Stimulated activated CD8-positive, alpha-beta memory T cell treated with anti-CD3 and anti-CD28 coated beads, Interleukin-12 subunit alpha, Interleukin-12 subunit beta, amount 100 ng/mL, for 24 hours (primary cell): ENCODE results near the gene PCDHGB7.
"Not testable (repeated sequence)": the region's sequence is repeated elsewhere in the genome, so short reads cannot be mapped to it uniquely, and the experiment has no call there.

Experiments used
- DNase-seq: peaks from one replicate; pipeline ENCODE4 v3.0.0-alpha.2; 2020; ENCODE audit errors: extremely low read depth

Gene PCDHGB7

DNA sequence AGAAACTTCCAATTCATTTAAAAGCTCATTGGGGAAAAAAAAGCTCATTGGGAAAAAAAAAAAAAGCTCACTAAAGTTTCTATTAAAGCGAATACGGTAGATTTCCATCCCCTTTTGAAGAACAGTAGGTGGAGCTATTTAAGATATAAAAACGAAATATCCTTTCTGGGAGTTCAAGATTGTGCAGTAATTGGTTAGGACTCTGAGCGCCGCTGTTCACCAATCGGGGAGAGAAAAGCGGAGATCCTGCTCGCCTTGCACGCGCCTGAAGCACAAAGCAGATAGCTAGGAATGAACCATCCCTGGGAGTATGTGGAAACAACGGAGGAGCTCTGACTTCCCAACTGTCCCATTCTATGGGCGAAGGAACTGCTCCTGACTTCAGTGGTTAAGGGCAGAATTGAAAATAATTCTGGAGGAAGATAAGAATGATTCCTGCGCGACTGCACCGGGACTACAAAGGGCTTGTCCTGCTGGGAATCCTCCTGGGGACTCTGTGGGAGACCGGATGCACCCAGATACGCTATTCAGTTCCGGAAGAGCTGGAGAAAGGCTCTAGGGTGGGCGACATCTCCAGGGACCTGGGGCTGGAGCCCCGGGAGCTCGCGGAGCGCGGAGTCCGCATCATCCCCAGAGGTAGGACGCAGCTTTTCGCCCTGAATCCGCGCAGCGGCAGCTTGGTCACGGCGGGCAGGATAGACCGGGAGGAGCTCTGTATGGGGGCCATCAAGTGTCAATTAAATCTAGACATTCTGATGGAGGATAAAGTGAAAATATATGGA, 13.0 kb downstream of the PCDHGB7 start, which contains the start of gene PCDHGA12:
Gene PCDHGA12, plus strand, starts transcription at position 176 of the 782 bp plus-strand sequence. Its CDS starts 253 bp downstream, at position 429.
- no peak for DNase-seq

DNA sequence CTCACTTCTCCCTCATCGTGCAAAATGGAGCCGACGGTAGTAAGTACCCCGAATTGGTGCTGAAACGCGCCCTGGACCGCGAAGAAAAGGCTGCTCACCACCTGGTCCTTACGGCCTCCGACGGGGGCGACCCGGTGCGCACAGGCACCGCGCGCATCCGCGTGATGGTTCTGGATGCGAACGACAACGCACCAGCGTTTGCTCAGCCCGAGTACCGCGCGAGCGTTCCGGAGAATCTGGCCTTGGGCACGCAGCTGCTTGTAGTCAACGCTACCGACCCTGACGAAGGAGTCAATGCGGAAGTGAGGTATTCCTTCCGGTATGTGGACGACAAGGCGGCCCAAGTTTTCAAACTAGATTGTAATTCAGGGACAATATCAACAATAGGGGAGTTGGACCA, 13.8 kb downstream of the PCDHGB7 start:
- DNase-seq = no peak

DNA sequence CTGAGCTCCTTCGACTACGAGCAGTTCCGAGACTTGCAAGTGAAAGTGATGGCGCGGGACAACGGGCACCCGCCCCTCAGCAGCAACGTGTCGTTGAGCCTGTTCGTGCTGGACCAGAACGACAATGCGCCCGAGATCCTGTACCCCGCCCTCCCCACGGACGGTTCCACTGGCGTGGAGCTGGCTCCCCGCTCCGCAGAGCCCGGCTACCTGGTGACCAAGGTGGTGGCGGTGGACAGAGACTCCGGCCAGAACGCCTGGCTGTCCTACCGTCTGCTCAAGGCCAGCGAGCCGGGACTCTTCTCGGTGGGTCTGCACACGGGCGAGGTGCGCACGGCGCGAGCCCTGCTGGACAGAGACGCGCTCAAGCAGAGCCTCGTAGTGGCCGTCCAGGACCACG, 14.8 kb downstream of the PCDHGB7 start:
- DNase-seq = not testable (repeated sequence)

DNA sequence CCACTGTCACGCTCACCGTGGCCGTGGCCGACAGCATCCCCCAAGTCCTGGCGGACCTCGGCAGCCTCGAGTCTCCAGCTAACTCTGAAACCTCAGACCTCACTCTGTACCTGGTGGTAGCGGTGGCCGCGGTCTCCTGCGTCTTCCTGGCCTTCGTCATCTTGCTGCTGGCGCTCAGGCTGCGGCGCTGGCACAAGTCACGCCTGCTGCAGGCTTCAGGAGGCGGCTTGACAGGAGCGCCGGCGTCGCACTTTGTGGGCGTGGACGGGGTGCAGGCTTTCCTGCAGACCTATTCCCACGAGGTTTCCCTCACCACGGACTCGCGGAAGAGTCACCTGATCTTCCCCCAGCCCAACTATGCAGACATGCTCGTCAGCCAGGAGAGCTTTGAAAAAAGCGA, 15.2 kb downstream of the PCDHGB7 start:
- not testable (repeated sequence) for DNase-seq

DNA sequence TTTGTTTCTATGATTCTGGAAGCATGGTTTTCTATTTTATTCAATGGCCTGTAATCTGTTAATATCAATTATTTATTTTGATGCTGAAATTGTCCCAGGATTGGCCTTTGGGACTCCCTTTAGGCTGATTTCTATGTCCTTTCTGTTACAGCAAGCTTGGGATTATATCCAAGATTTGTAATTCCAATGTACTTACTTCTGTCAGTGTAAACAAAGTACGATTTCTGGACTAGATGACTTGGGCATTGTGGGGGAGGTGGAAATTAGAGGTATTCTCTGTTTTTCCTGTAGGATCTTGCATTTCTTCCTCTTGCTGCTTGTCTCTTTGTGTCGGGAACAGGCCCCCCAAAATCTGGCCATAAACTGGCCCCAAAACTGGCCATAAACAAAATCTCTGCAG, 16.5 kb downstream of the PCDHGB7 start:
- no peak for DNase-seq

DNA sequence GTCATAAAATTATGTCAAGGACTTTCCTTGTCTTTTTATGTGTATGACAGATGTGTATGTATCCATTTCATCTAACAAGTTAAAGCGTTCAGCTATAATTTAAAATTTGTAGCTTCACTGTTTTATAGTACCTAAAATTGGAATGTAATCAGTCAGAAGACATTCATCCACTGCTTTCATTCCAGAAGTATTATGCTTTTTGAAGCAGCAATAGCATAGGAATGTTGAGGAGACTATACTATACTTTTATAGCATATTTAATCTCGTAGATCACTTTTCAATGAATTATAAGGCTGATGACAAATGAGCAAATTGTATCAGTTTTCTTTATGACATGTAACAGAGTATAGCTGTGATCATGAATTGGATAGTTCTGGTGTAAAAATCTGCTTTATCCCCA, 19.7 kb downstream of the PCDHGB7 start:
- no peak for DNase-seq

DNA sequence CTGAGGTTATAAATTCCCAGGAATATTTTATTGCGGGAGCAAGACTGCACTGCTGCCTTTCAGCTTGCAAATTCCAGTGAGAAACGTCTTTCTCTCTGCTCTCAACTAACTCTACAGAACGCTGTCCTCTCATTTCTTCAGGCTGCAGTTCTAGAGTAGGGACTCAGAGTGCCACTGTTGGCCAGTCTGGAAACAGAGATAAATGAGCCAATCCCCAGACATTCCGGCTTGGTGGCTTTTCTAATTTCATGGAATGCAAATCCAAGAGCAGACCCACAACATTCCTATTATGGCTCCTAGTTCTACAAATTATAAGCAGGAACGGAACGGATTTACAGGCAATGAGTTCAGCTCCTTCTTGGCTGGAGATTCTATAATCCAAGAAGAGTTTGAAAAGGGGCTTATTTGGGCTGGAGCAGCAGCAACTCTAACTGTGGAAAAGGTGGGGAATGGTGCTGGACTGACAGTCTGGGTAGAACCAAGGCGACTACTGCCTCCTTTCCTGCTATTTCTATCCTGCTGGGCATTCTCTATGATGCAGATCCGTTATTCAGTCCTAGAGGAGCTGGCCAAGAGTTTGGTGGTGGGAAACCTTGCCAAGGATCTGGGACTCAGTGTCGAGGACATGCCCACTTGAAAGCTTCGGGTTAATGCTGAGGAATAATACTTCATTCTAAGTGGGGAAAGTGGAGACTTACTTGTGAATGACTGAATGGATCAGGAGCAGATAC, 22.1 kb downstream of the PCDHGB7 start:
- DNase-seq = no peak

DNA sequence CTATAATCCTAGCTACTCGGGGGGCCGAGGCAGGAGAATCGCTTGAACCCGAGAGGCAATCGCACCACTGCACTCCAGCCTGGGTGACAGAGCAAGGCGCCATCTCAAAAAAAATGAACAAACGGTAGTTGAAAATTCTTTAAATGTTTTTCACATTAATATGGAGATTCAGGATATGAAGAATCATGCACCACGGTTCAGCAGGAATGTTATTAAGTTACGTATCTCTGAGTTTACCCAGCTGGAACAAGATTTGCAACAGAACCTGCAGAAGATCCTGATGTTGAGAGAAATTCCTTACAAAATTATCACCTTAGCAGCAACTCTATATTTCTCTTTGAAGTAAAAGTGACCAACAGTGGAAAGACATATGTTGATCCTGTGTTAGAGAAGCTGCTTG, 22.9 kb downstream of the PCDHGB7 start:
- DNase-seq = no peak

DNA sequence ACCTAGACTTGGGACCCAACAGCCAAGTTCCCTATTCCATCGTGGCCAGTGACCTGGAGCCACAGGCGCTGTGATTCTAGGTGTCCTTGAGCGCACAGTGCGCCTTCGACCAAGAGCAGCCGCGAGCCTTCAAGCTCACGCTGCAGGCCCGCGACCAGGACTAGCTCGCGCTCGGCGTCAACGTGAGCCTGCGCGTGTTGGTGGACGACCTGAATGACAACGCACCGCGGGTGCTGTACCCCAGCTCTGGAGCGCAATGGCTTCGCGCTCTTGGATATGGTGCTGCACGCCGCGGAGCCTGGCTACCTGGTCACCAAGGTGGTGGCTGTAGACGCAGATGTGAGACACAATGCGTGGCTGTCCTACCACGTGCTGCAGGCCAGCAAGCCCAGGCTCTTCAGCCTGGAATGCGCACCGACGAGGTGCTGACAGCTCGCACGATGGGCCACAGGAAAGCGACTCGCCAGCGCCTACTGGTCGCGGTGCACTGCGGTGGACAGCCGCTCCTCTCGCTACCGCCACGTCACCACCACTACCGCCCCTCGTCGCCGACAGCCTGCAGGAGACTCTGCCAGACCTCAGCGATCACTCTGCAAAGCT, 24.2 kb downstream of the PCDHGB7 start:
- no peak for DNase-seq

DNA sequence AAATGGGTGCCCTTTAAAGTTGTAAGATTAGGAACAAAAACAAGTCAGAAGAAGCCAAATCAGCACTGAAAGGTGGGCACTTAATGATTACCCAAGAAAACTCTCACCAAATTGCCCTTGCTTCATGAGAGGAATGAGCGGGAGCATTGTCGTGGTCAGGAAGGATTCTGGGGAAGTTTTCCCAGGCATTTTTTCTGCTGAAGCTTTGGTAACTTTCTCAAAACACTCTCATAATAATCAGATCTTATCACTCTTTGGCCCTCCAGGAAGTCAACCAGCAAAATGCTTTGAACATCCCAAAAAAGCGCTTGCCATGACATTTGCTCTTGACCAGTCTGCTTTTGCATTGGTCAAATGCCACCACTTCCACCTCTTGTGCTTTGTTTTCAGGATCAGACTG, 47.9 kb downstream of the PCDHGB7 start:
- no peak for DNase-seq
